Erythroblast (primary cell): ENCODE measurements around the gene BSN.
A peak's percentile ranks its signal among the peaks of the same experiment; 100 is the strongest.

ENCODE experiments used
- GATA1 ChIP-seq: IDR thresholded peaks from 2 replicates; pipeline ENCODE4 v1.6.1; 2011; ENCODE audit warnings: low read depth, mild to moderate bottlenecking, control low read depth, low read length, moderate library complexity
- POLR2A ChIP-seq: IDR thresholded peaks from 2 replicates; pipeline ENCODE4 v1.6.1; 2011; ENCODE audit warnings: mild to moderate bottlenecking, low read length

DNA sequence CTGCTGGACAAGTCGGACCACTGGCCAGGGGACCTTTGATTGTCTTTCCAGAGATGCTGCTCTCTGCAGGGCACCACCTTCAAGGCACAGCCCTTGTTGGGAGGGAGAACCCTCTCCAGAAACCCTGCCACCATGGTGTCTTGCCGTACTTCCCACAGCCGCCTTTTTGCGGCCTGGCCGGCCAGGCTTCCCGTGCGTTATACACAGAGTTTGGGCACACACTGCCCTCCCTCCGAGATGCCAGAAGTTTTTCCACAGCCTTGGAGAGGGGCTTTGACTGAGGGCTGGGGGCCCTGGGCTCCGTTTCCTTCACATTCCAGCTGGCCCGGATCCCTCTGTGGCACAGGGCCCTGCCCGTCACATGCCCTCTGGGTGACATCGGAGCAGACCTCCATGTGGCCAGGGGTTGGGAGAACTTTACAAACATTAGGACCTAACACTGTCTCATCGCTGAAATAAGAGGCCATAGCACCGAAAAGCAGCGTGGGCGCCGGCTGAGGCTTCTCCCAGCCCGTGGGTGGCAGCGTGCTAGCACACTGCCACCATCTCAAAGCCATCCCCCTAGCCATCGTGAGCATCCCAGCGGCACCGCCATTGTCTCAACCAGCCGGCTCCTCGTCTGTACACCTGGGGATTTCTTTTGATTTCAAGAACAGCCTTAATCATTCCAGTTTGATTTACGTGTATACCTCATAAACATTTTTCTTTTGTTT is 113.6 kb downstream of the BSN start:
- TF ChIP-seq POLR2A, result peak; percentile 18
- TF ChIP-seq GATA1, result no peak
